ENCODE results near the gene CD33.
"Not testable (repeated sequence)": the region's sequence is repeated elsewhere in the genome, so short reads cannot be mapped to it uniquely, and the experiment has no call there.

CD33 gene

GRCh38 chr19:51224898-51225393, at the start of gene CD33:
TSS of gene CD33 (plus strand) at chr19:51225080. CDS start at chr19:51225119, 39 bp downstream.
- DNase-seq: not testable (repeated sequence)

DNA sequence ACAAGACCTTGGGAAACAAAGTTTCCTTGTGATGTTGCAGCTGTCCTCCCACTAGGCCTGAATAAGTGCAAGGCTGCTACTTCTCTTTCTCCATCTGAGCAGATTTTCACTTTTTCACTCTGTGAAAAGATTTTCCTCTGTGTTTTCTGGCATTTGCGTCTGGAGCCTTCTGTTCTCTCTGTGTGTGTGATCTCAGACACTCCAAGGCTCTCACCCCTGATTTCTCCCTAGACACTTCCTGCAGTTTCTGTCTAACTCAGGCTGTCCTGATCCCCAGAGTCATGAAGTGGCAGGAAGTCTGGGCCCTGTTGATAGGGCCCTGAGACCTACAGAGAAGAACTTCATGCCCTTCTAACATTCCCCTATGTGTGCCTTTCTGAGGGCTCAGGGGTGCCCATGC, 45.6 kb upstream of the CD33 start:
- DNase-seq: no peak

DNA sequence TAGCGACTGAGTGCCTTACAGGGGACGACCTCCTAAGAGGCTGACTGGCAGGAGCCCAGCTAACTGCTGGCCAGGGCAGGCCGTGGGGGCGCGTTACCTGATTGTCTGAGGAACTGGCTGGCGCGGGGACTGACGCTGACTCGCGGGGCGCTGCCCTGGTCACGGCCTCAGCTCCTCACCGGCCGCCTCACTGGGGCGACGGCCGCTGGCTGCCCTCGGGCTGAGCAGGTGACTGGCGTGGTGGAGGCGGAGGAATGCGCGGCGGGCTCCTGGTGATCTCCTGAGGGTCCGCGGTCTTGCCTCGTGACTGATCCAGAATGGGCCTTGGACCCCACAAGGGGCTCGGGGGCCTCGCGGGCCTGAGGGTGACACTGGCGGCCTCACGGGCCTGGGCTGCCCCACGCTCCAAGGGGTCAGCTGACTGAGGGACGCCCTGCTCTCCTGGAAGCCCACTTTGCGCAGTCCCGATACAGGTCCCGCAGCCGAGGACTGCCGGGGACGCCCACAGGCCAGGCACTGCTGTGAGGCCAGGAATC, 43.4 kb upstream of the CD33 start:
- no peak for DNase-seq

DNA sequence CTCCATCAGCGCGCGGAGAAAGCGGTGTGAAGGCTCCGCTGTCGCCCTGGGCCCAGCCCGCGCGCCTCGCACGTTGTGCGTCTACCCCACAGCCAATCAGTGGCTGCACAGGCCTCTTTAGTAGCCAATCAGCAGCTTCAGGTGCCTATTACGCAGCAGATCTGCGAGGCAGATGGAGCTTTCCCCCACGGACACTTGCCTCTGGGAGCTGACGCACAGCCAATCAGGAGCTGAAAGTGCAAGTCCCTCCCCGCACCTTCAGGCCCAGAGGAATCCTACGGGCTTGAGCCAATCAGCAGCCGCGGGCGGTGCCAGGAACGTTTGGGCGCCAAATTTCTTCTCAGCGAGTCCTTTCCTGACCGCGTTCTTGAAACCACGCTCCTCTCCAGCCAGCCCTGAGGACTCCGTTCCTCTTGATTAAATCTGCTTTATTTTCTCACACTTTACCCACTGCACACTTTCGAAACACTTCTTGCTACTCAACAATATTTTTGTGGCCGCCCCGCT, 42.9 kb upstream of the CD33 start:
- DNase-seq: no peak

- no peak for DNase-seq
Observed at GRCh38 chr19:51183629-51184028, 41.3 kb upstream of the CD33 start.

DNA sequence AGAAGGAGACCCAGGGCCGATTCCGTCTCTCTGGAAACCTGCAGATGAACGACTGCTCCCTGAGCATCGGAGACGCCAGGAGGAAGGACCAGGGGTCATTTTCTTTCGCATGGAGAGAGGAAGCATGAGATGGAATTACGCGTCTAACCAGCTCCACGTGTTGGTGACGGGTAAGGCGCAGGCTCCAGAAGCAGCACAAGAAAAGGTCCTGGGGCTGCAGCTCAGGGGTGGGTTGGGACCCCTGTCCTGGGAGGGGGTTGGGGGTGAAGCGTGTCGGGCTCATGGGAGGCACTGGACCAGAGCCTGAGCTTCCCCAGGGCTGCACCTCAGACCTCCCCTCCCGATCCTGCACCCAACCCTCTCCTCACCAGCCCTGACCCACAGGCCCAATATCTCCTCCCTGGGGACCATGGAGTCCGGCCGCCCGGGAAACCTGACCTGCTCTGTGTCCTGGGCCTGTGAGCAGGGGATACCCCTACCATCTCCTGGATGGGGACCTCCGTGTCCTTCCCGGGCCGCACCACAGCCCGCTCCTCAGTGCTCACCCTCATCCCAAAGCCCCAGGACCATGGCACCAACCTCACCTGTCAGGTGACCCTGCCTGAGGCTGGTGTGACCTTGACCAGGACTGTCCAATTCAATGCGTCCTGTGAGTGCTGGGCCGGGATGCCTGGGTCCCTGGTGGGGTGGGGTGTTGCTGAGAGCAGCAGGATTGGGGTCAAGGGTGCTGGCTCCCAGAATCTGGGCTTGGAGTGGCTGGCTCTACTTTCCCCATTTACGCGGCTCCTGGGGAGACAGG, 39.6 kb upstream of the CD33 start:
- no peak for DNase-seq

GRCh38 chr19:51185868-51186215, 39.0 kb upstream of the CD33 start:
- no peak for DNase-seq

- DNase-seq: no peak
Observed at GRCh38 chr19:51186323-51186722, 38.6 kb upstream of the CD33 start.

GRCh38 chr19:51187395-51188226, 37.3 kb upstream of the CD33 start:
- DNase-seq: no peak

- no peak for DNase-seq
Observed at GRCh38 chr19:51188227-51188559, 36.7 kb upstream of the CD33 start.

GRCh38 chr19:51192689-51193088, 32.2 kb upstream of the CD33 start:
- no peak for DNase-seq

DNA sequence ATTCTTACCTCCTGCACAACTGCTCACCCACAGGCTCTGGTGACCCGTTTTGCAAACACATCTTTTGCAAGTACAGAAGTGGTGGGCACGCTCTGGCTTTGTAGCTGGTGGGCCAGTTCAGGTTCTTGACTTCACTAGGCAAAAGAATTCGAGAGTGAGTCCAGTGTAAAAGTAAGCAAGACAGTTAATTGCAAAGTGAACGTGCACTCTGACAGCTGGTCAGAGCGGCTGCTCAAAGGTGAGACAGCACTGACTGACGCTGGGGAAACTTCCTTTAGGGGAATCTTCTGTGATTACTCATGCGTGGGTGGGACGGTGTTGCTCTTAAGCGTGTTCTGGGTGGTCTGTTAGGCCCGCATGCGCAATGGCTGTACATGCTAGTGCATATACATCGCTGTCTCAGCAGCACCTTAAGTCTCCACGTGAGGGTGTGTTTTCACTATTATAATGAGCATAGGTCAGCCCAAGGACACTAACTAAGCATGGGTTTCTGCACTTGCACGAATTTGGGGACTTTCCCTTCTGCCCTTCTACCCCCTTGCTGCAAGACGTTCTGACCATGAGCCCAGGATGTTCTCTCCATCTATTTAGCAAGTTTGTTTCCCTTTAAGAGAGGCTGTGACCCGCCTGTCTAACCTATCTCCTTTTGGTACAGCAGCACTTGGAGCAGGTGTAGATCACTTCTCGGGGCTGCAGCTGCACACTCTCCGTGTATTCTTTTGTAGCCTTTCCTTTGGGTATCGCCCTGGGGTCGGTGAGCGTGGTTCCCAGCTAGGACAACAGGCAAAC, 30.2 kb upstream of the CD33 start:
- DNase-seq: no peak

DNA sequence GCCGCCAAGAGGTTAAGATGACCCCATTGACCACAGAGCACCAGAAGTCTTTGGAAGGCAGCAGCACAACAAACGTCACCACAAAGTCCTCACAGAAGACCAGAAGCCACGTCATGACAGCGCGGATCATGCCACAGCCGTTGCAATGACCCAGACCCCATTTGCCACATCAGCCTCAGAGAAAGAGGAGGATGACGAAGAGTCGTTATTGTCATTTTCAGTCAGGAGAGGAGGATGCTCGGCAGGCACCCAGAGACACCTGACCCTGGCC, 29.6 kb upstream of the CD33 start:
- DNase-seq: no peak

GRCh38 chr19:51195616-51196015, 29.3 kb upstream of the CD33 start:
- DNase-seq: no peak

- DNase-seq: no peak
Observed at GRCh38 chr19:51196181-51196580, 28.7 kb upstream of the CD33 start.

- no peak for DNase-seq
Observed at GRCh38 chr19:51198641-51199040, 26.2 kb upstream of the CD33 start.

DNA sequence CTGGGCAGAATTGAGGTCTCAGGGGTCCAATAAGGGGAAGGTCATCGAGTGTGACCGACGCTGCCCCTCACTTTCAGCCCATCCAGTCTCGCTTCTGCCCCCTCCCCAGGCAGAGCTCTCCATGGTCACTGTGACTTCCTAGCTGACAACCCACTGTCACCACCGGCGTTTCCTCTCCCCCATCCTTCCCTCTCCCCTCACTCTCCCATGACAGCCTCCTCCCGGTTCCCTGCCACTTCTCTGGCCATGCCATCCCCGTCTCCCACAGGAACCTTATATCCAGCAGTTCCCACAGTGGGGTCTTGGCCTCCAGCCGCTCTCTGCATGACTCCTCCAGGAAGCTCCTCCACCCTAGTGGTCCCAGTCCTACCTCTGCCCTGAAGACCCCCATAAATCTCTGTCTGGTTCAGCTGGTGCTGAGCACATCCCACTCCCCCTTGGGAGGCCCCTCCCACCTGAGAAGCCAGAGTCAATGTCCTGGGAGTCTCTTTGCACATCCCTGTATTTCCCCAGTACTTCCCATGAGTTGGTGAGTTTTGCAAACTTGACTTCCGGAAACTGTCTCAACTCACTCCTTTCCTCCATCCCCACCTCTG, 24.7 kb upstream of the CD33 start:
- no peak for DNase-seq

DNA sequence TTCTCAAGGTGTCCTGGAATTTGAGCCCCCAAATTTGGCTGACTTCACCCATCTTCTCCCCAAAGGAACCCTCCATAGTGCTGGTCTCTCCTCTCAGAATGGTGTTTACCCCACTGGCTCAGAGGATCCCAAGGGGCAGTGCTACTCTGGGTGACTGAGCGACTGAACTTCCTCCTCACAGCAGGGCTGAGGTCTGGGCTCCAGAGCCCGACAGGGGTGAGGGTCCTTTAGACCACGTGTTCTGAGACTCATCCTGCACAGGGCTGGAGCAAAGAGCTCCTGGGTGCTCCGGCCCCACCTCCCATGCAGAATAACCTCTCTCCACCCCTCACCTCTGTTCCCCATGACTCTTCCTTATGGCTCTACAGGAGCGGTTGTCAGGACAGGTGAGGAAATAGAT, 23.2 kb upstream of the CD33 start:
- DNase-seq: no peak

DNA sequence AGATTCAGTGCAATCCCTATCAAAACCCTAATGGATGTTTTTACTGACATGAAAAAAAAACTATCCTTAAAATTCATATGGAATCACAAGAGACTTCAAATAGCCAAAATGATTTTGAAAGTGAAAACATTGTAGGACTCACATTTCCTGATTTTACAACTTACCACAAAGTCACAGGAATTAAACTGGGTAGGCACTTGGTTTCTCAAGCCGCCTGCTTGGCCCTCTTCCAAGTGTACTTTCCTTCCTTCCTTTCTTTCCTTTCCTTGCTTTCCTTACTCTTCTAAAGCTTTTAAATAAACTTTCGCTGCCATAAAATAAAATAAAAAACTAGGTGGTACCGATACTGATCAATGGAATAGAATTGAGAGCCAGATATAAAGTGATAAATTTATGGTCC, 21.0 kb upstream of the CD33 start:
- no peak for DNase-seq

- no peak for DNase-seq
Observed at GRCh38 chr19:51204321-51204720, 20.6 kb upstream of the CD33 start.

DNA sequence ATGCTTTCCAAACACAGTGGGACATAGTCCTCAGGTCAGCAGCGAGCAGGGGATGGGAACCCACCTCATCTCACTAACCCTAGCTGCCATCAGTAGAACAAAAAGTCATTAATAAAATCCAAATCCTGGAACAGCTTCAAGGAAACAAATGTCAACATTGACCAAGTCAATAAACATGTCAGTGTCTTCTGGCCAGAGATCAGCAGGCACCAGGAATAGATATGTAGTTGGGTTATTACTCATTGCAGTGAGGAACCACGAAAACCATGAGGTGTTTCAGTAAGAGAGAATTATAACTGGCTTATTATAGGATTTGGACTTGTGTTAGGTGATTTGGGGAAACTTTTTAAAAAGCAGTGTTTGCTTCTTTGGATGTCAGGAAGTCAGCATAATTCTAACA, 17.1 kb upstream of the CD33 start:
- DNase-seq: no peak

- no peak for DNase-seq
Observed at GRCh38 chr19:51210191-51210784, 14.6 kb upstream of the CD33 start.
